MM.1S (cell line): ENCODE results near the gene CFAP46.

Experiments used
- DNase-seq: peaks from one replicate; pipeline ENCODE4 v3.0.0-alpha.2; 2015
- H2AFZ ChIP-seq: fragments of 300-600 bp; sonication (generic); 2 replicates; pipeline ENCODE4 v1.6.0; 2016; ENCODE audit warnings: antibody characterized with exemption, low read length
- H3F3A ChIP-seq: fragments of 300-600 bp; sonication (generic); 2 replicates; pipeline ENCODE4 v1.6.1; 2016; ENCODE audit warnings: mild to moderate bottlenecking, antibody characterized with exemption, low read length, moderate library complexity, mixed read lengths; ENCODE audit not compliant: insufficient read depth
- H3K27ac ChIP-seq: fragments of 300-600 bp; sonication (generic); 2 replicates; pipeline ENCODE4 v1.5.1; 2016; ENCODE audit warnings: mild to moderate bottlenecking, low read length
- H3K27me3 ChIP-seq: fragments of 300-600 bp; sonication (generic); replicated peaks from 2 replicates; pipeline ENCODE4 v1.6.0; 2016; ENCODE audit warnings: low read length; ENCODE audit not compliant: insufficient read depth
- H3K36me3 ChIP-seq: fragments of 300-600 bp; sonication (generic); replicated peaks from 2 replicates; pipeline ENCODE4 v1.6.1; 2016; ENCODE audit warnings: mild to moderate bottlenecking, low read length, mixed read lengths; ENCODE audit not compliant: insufficient read depth
- H3K4me1 ChIP-seq: fragments of 300-600 bp; sonication (generic); 2 replicates; pipeline ENCODE4 v1.6.1; 2016; ENCODE audit warnings: low read length, mixed read lengths
- H3K4me2 ChIP-seq: fragments of 300-600 bp; sonication (generic); 2 replicates; pipeline ENCODE4 v1.6.0; 2016; ENCODE audit warnings: low read depth, low read length
- H3K4me3 ChIP-seq: fragments of 300-600 bp; sonication (generic); 2 replicates; pipeline ENCODE4 v1.5.1; 2016; ENCODE audit warnings: low read length, mixed read lengths
- H3K79me2 ChIP-seq: fragments of 300-600 bp; sonication (generic); 2 replicates; pipeline ENCODE4 v1.6.1; 2016; ENCODE audit warnings: mixed run types, low read length, mixed read lengths
- H3K9ac ChIP-seq: fragments of 300-600 bp; sonication (generic); 2 replicates; pipeline ENCODE4 v1.6.1; 2016; ENCODE audit warnings: low read length, mixed read lengths
- H3K9me2 ChIP-seq: fragments of 300-600 bp; sonication (generic); replicated peaks from 2 replicates; pipeline ENCODE4 v1.6.1; 2016; ENCODE audit warnings: mild to moderate bottlenecking, low read length, mixed read lengths; ENCODE audit not compliant: insufficient read depth
- H3K9me3 ChIP-seq: fragments of 300-600 bp; sonication (generic); replicated peaks from 2 replicates; pipeline ENCODE4 v1.6.1; 2016; ENCODE audit warnings: mild to moderate bottlenecking, low read length, mixed read lengths; ENCODE audit not compliant: insufficient read depth
- H4K20me1 ChIP-seq: fragments of 300-600 bp; sonication (generic); 2 replicates; pipeline ENCODE4 v1.6.1; 2016; ENCODE audit warnings: mild to moderate bottlenecking, low read length, moderate library complexity, mixed read lengths; ENCODE audit not compliant: insufficient read depth
- CTCF ChIP-seq: fragments of 300-600 bp; sonication (generic); IDR thresholded peaks from 2 replicates; pipeline ENCODE4 v1.5.1; 2016; ENCODE audit warnings: antibody characterized with exemption, low read length, mixed read lengths
- EZH2 ChIP-seq: fragments of 300-600 bp; sonication (generic); optimal IDR thresholded peaks from 2 replicates; pipeline ENCODE3; 2017; ENCODE audit warnings: low read depth, mild to moderate bottlenecking, antibody characterized with exemption, low read length, mixed read lengths
- EZH2phosphoT487 ChIP-seq: fragments of 300-600 bp; sonication (generic); IDR thresholded peaks from 2 replicates; pipeline ENCODE4 v1.6.1; 2018; ENCODE audit warnings: antibody characterized with exemption, low read length

CFAP46 gene

GRCh38 chr10:132803416-132804210 is 138.8 kb downstream of the CFAP46 start:
- Histone ChIP-seq H3K9me3 (no peaks in the 10 kb centered on the region), H3K9me2 (no peaks in the 10 kb centered on the region), H3F3A (no peaks in the 10 kb centered on the region), H3K79me2 (no peaks in the 10 kb centered on the region), H3K9ac (no peak overlapping the region), H3K27ac (no peak overlapping the region), H3K4me3 (no peak overlapping the region), H3K27me3 (peaks cover 15% of the 10 kb centered on the region), H4K20me1 (no peaks in the 10 kb centered on the region), H3K4me2 (no peak overlapping the region), H3K4me1 (no peaks in the 10 kb centered on the region), H3K36me3 (no peaks in the 10 kb centered on the region), H2AFZ (no peak overlapping the region)
- DNase-seq = no peak
- TF ChIP-seq EZH2 = no peak
- no peak for TF ChIP-seq EZH2phosphoT487
- no peak for TF ChIP-seq CTCF

GRCh38 chr10:132802694-132803320 is 139.6 kb downstream of the CFAP46 start:
- no peak overlapping the region for H3K27ac ChIP-seq
- DNase-seq = no peak
- no peak overlapping the region for H2AFZ ChIP-seq
- no peak overlapping the region for H3K9ac ChIP-seq
- peaks cover 17% of the 10 kb centered on the region for H3K27me3 ChIP-seq
- H3K79me2 ChIP-seq = no peaks in the 10 kb centered on the region
- H3F3A ChIP-seq = no peaks in the 10 kb centered on the region
- no peak overlapping the region for H3K4me2 ChIP-seq
- no peaks in the 10 kb centered on the region for H3K9me2 ChIP-seq
- H3K4me3 ChIP-seq = no peak overlapping the region
- no peaks in the 10 kb centered on the region for H3K36me3 ChIP-seq
- TF ChIP-seq CTCF (no peak), EZH2 (no peak), EZH2phosphoT487 (no peak)
- no peaks in the 10 kb centered on the region for H4K20me1 ChIP-seq
- no peaks in the 10 kb centered on the region for H3K9me3 ChIP-seq
- no peaks in the 10 kb centered on the region for H3K4me1 ChIP-seq

- no peak overlapping the region for H2AFZ ChIP-seq
- no peak overlapping the region for H3K4me2 ChIP-seq
- no peak overlapping the region for H3K27ac ChIP-seq
- TF ChIP-seq EZH2phosphoT487 (no peak), EZH2 (no peak), CTCF (no peak)
- no peaks in the 10 kb centered on the region for H3F3A ChIP-seq
- H3K9me3 ChIP-seq = no peaks in the 10 kb centered on the region
- no peaks in the 10 kb centered on the region for H4K20me1 ChIP-seq
- no peaks in the 10 kb centered on the region for H3K79me2 ChIP-seq
- H3K36me3 ChIP-seq = no peaks in the 10 kb centered on the region
- H3K4me1 ChIP-seq = no peaks in the 10 kb centered on the region
- peaks cover 24% of the 10 kb centered on the region for H3K27me3 ChIP-seq
- H3K4me3 ChIP-seq = no peak overlapping the region
- no peak for DNase-seq
- H3K9me2 ChIP-seq = no peaks in the 10 kb centered on the region
- H3K9ac ChIP-seq = no peak overlapping the region
Measured at GRCh38 chr10:132802048-132802447, 140.3 kb downstream of the CFAP46 start.
